Upper lobe of left lung (tissue), 4 donors: Measurements from ENCODE around the gene NDUFAF8.

ENCODE experiments used
- EP300 ChIP-seq, 4 donors: sonication (generic); formaldehyde crosslinking; IDR thresholded peaks; one replicate each; pipeline ENCODE4 v1.5.1; 2017; ENCODE audit warnings: antibody characterized with exemption in 4 of 4, control low read depth in 2 of 4
- POLR2A ChIP-seq, 4 donors: fragments of 450-650 bp; IDR thresholded peaks; one replicate each; pipeline ENCODE4 v1.5.1; 2016 to 2017; ENCODE audit warnings: antibody characterized with exemption in 4 of 4, mild to moderate bottlenecking in 2 of 4
- POLR2AphosphoS5 ChIP-seq, 2 donors: sonication (generic); formaldehyde crosslinking; IDR thresholded peaks; one replicate each; pipeline ENCODE4 v1.5.1; 2017; ENCODE audit warnings: antibody characterized with exemption in 2 of 2
- TF ChIP-seq, protein P1 (sequence below), 6 experiments: fragments of 450-650 bp in 4 of 6; fragments of 200-600 bp in 2 of 6; sonication (generic) in 2 of 6; IDR thresholded peaks; one replicate each; pipeline ENCODE4 v1.5.1; 2016 to 2019; ENCODE audit warnings: antibody characterized with exemption in 6 of 6

- TF ChIP-seq POLR2AphosphoS5 (IDR thresholded peaks at IDR 0.05), result no peak
- no peak for TF ChIP-seq EP300 (IDR thresholded peaks at IDR 0.05)
- TF ChIP-seq, protein P1, sequence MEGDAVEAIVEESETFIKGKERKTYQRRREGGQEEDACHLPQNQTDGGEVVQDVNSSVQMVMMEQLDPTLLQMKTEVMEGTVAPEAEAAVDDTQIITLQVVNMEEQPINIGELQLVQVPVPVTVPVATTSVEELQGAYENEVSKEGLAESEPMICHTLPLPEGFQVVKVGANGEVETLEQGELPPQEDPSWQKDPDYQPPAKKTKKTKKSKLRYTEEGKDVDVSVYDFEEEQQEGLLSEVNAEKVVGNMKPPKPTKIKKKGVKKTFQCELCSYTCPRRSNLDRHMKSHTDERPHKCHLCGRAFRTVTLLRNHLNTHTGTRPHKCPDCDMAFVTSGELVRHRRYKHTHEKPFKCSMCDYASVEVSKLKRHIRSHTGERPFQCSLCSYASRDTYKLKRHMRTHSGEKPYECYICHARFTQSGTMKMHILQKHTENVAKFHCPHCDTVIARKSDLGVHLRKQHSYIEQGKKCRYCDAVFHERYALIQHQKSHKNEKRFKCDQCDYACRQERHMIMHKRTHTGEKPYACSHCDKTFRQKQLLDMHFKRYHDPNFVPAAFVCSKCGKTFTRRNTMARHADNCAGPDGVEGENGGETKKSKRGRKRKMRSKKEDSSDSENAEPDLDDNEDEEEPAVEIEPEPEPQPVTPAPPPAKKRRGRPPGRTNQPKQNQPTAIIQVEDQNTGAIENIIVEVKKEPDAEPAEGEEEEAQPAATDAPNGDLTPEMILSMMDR (IDR thresholded peaks at IDR 0.05), result no peak
- no peak for TF ChIP-seq POLR2A (IDR thresholded peaks at IDR 0.05)
Observed at GRCh38 chr17:81210868-81211267, 28.2 kb upstream of the NDUFAF8 start.
